ENCODE data around the gene MELK.

- TF ChIP-seq, protein P1, sequence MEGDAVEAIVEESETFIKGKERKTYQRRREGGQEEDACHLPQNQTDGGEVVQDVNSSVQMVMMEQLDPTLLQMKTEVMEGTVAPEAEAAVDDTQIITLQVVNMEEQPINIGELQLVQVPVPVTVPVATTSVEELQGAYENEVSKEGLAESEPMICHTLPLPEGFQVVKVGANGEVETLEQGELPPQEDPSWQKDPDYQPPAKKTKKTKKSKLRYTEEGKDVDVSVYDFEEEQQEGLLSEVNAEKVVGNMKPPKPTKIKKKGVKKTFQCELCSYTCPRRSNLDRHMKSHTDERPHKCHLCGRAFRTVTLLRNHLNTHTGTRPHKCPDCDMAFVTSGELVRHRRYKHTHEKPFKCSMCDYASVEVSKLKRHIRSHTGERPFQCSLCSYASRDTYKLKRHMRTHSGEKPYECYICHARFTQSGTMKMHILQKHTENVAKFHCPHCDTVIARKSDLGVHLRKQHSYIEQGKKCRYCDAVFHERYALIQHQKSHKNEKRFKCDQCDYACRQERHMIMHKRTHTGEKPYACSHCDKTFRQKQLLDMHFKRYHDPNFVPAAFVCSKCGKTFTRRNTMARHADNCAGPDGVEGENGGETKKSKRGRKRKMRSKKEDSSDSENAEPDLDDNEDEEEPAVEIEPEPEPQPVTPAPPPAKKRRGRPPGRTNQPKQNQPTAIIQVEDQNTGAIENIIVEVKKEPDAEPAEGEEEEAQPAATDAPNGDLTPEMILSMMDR (IDR thresholded peaks at IDR 0.05; ENCODE audit: low read depth, low read length), result no peak
- TF ChIP-seq EZH2phosphoT487 (IDR thresholded peaks at IDR 0.05; ENCODE audit: low read depth), result no peak
These were observed 147.3 kb downstream of the MELK start for GRCh38 chr9:36720043-36720442.
